ENCODE measurements around the gene TMEM200B.
"Not testable (repeated sequence)": the region's sequence is repeated elsewhere in the genome, so short reads cannot be mapped to it uniquely, and the experiment has no call there.

Gene TMEM200B

GRCh38 chr1:29142714-29143113 is 19.0 kb upstream of the TMEM200B start:
- ChIA-PET CTCF (interaction anchor here (0.8 kb wide), 1 partner anchor 39 kb away, joined by 3 read pairs; the partner anchor contains the start of gene SRSF4), POLR2A (no interaction called here)
- no peak for DNase-seq (ENCODE audit: extremely low spot score)

GRCh38 chr1:29136391-29136915 is 12.8 kb upstream of the TMEM200B start:
- TF ChIP-seq CTCF (IDR thresholded peaks at IDR 0.05; ENCODE audit: control extremely low read depth, extremely low read depth, low read depth, missing control alignments), result no peak
- ChIA-PET POLR2A (no interaction called here), CTCF (no interaction called here)
- DNase-seq (ENCODE audit: extremely low spot score), result no peak

More at GRCh38 chr1:29142714-29143113, 19.0 kb upstream of the TMEM200B start:
- no peak for TF ChIP-seq CTCF (IDR thresholded peaks at IDR 0.05; ENCODE audit: control extremely low read depth, extremely low read depth, low read depth, missing control alignments)

- DNase-seq (ENCODE audit: extremely low spot score), result no peak
- CTCF ChIA-PET, result interaction anchor here (1.1 to 1.6 kb wide), 3 partner anchors 13 to 47 kb away, joined by 3 to 5 read pairs (median 4); partner anchors contain the start of gene SRSF4
- POLR2A ChIA-PET, result no interaction called here
- TF ChIP-seq CTCF (IDR thresholded peaks at IDR 0.05; ENCODE audit: control extremely low read depth, extremely low read depth, low read depth, missing control alignments), result no peak
Observed at GRCh38 chr1:29134695-29135028, 11.0 kb upstream of the TMEM200B start.

GRCh38 chr1:29133861-29134694 is 10.4 kb upstream of the TMEM200B start:
- ChIA-PET POLR2A (no interaction called here), CTCF (interaction anchor here (1.3 to 1.6 kb wide), 2 partner anchors 14 to 48 kb away, joined by 3 to 5 read pairs; partner anchors contain the start of gene SRSF4)
- no peak for DNase-seq (ENCODE audit: extremely low spot score)
- no peak for TF ChIP-seq CTCF (IDR thresholded peaks at IDR 0.05; ENCODE audit: control extremely low read depth, extremely low read depth, low read depth, missing control alignments)

GRCh38 chr1:29131056-29131455 is 7.4 kb upstream of the TMEM200B start:
- CTCF ChIA-PET, result interaction anchor here (1.2 to 1.5 kb wide), 2 partner anchors 97 to 254 kb away, joined by 3 read pairs; no protein-coding TSS in a partner anchor
- DNase-seq (ENCODE audit: extremely low spot score); POLR2A ChIA-PET: not testable (repeated sequence)

GRCh38 chr1:29129916-29130315 is 6.2 kb upstream of the TMEM200B start:
- DNase-seq (ENCODE audit: extremely low spot score), result no peak
- no peak for TF ChIP-seq CTCF (IDR thresholded peaks at IDR 0.05; ENCODE audit: control extremely low read depth, extremely low read depth, low read depth, missing control alignments)
- ChIA-PET CTCF (interaction anchor here (1.5 kb wide), 1 partner anchor 253 kb away, joined by 3 read pairs; no protein-coding TSS in a partner anchor), POLR2A (no interaction called here)

GRCh38 chr1:29128739-29129138 is 5.0 kb upstream of the TMEM200B start:
- POLR2A ChIA-PET, result no interaction called here
- no peak for TF ChIP-seq CTCF (IDR thresholded peaks at IDR 0.05; ENCODE audit: control extremely low read depth, extremely low read depth, low read depth, missing control alignments)
- DNase-seq (ENCODE audit: extremely low spot score), result no peak
- CTCF ChIA-PET, result interaction anchor here (0.9 to 1.3 kb wide), 4 partner anchors 9 to 16 kb away, joined by 3 to 5 read pairs (median 3); no protein-coding TSS in a partner anchor
